GM23248 (cell line): Measurements from ENCODE around the gene MAN2B2.

Experiments used
- EZH2 ChIP-seq: fragments of 200-600 bp; sonication (generic); IDR thresholded peaks from 2 replicates; pipeline ENCODE4 v1.6.1; 2018; ENCODE audit warnings: antibody characterized with exemption, mild to moderate bottlenecking; ENCODE audit not compliant: insufficient read depth, poor library complexity, severe bottlenecking
- EZH2phosphoT487 ChIP-seq: fragments of 200-600 bp; sonication (generic); IDR thresholded peaks from 2 replicates; pipeline ENCODE4 v1.6.1; 2018; ENCODE audit warnings: antibody characterized with exemption, moderate library complexity, mild to moderate bottlenecking, low read depth; ENCODE audit not compliant: insufficient read depth

DNA sequence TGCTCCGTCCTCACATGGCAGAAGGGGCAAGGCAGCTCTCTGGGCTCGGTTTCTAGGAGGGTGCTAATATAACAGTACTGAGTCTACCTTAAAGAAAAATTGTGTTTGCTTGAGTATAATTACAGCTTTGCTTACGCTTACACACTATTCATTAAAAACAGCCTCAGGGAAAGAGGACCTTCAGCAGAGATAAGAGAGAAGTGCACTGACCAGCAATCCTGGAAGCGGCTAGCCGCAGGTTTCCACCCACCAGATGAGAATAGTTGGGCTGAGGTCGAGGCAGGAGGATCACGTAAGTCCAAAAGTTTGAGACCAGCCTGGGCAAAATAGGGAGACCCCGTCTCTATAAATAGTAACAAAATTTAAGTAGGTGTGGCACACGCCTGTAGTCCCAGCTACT, 50.3 kb downstream of the MAN2B2 start:
- TF ChIP-seq EZH2 (no peak), EZH2phosphoT487 (no peak)
